AG20443 (cell line): Measurements from ENCODE around the gene DAGLA.
"Not testable (repeated sequence)": the region's sequence is repeated elsewhere in the genome, so short reads cannot be mapped to it uniquely, and the experiment has no call there.

Experiments
- DNase-seq: peaks from one replicate; pipeline ENCODE4 v3.0.0; 2012; ENCODE audit warnings: low spot score, mixed read lengths

Gene DAGLA, protein sequence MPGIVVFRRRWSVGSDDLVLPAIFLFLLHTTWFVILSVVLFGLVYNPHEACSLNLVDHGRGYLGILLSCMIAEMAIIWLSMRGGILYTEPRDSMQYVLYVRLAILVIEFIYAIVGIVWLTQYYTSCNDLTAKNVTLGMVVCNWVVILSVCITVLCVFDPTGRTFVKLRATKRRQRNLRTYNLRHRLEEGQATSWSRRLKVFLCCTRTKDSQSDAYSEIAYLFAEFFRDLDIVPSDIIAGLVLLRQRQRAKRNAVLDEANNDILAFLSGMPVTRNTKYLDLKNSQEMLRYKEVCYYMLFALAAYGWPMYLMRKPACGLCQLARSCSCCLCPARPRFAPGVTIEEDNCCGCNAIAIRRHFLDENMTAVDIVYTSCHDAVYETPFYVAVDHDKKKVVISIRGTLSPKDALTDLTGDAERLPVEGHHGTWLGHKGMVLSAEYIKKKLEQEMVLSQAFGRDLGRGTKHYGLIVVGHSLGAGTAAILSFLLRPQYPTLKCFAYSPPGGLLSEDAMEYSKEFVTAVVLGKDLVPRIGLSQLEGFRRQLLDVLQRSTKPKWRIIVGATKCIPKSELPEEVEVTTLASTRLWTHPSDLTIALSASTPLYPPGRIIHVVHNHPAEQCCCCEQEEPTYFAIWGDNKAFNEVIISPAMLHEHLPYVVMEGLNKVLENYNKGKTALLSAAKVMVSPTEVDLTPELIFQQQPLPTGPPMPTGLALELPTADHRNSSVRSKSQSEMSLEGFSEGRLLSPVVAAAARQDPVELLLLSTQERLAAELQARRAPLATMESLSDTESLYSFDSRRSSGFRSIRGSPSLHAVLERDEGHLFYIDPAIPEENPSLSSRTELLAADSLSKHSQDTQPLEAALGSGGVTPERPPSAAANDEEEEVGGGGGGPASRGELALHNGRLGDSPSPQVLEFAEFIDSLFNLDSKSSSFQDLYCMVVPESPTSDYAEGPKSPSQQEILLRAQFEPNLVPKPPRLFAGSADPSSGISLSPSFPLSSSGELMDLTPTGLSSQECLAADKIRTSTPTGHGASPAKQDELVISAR

DNA sequence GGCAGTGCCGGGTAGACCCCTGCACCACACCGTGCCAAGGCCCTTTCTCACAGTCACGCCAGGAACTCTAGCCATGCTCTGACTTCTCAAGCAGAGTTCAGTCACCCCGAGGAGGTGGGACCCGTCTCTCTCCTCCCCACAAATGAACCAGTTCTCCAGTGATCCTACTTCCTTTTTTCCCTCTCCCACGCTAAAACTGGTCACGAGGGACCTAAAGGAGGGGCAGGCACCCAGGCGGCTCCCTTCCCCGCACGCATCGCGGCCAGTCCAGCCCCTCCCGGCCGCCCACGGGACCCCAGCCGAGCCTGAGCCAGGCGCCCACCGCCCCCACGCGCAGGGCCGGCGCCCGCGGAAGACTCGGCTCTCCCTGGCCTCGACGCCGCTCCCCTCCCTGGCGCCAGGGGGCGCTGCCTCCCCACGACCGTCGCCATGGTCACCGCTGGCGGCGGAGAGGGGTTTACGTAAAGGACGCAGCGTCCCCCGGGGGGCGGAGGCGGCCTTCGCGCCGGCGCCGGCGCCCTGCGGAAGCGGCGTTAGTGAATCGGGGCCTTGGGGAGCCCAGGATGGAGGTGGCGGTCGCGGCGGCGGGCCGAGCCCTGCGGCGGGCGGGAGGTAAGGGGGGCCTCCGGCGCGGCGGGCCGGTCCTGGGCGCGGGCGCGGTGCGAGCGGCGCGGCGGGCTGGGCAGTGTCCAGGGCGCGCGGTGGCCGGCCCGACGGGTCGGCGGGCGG lies at the start of gene DAGLA:
TSS of gene DAGLA (plus strand) at position 499 of the 729 bp plus-strand sequence. CDS start 39,765 bp downstream, outside the sequence.
- DNase-seq = peak; percentile 97

DNA sequence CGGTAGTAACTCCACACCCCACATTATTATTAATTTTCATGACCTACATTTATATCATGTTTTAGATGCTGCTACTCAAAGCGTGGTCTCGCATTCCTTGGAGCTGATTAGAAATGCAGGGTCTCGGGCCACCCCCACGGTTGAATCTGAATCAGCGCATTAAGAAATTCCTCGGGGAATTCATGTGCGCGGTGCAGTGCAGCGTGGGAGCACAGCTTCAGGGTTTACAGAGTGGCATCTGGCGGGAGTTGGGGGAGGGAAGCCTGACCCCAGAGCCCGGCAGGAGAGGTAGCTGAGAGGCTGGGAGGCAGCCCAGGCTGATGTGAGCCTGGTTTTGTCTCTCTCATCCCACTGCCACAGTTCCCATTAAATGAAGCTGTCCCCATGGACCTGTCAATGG lies 48.1 kb upstream of the DAGLA start:
- DNase-seq = no peak

DNA sequence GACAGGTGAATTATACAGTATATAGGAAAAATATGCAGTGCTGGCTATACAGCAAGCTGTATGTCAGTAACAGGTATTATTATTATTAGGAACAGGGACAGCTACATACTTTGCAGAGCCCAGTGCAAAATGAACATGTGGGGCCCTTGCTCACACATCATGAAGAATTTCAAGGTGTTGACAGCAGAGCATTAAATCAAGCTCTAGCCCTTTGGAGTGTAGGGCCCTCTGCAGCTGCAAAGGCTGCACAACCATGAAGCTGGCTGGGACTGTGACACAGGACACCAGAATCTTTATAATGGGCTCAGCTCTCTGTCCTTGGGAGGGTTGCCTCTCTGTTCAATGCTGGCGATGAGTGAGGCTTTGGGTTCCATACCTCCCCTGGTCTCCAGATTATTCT lies 44.9 kb upstream of the DAGLA start:
- no peak for DNase-seq

DNA sequence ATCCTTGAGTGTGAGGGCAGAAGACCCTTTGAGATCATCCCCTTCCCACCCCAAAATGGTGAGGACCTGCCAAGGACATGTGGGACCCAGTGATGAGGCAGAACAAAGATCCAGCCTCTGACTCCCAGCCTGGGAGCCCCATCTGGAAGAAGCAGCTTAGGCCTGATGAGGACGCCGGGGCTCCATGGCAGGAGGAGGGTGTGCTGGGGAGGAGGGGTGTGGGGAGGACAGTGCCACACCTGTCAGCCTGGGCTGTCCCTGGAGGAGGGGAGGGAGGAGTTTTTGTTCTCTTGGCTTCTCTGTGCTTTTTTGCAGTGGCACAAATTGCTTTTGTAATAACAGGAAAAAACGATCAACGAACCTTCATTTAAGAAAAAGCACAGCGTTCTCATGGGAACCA lies 44.4 kb upstream of the DAGLA start:
- no peak for DNase-seq

DNA sequence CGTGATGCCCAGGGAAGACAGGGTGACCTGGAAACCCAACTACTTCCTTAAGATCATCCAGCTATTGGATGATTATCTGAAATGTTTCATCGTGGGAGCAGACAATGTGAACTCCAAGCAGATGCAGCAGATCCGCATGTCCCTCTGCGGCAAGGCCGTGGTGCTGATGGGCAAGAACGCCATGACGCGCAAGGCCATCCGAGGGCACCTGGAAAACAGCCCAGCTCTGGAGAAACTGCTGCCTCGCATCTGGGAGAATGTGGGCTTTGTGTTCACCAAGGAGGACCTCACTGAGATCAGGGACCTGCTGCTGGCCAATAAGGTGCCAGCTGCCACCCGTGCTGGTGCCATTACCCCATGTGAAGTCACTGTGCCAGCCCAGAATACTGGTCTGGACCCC lies 43.5 kb upstream of the DAGLA start:
- DNase-seq = no peak

DNA sequence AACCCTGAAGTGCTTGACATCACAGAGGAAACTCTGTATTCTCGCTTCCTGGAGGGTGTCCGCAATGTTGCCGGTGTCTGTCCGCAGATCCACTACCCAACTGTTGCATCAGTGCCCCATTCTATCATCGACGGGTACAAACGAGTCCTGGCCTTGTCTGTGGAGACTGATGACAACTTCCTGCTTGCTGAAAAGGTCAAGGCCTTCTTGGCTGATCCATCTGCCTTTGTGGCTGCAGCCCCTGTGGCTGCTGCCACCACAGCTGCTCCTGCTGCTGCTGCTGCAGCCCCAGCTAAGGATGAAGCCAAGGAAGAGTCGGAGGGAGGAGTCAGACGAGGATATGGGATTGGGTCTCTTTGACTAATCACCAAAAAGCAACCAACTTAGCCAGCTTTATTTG lies 42.9 kb upstream of the DAGLA start:
- DNase-seq = no peak

DNA sequence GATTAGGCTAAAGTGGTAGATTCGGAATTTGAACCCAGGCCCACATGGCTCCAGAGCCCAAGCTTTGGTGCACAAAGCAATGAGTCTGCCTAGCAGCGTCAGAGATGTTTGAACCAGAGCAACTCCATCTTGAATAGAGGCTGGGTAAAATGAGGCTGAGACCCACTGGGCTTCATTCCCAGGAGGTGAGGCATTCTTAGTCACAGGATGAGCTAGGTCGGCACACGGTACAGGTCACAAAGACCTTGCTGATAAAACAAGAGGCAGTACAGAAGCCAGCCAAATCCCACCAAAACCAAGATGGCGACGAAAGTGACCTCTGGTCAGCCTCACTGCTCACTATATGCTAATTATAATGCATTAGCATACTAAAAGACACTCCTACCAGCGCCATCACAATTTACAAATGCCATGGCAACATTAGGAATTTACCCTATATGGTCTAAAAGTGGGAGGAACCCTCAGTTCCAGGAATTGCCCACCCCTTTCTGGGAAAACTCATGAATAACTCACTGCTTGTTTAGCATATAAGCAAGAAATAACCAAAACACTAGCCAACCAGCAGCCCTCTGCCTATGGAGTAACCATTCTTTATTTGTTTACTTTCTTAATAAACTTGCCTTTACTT lies 40.3 kb upstream of the DAGLA start:
- DNase-seq = no peak

DNA sequence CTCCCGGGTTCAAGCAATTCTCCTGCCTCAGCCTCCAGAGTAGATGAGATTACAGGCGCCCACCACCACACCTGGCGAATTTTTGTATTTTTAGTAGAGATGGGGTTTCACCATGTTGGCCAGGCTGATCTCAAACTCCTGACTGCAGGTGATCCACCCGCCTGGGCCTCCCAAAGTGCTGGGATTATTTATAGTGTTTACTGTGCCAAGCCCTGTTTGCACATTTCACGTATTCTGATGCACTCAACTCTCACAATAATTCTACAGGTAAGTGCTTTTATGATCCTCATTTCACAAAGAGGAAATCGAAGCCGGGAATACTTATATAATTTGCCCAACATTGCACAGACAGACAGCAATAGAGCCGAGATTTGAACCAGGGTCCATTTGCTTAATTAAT lies 38.0 kb upstream of the DAGLA start:
- DNase-seq = no peak

DNA sequence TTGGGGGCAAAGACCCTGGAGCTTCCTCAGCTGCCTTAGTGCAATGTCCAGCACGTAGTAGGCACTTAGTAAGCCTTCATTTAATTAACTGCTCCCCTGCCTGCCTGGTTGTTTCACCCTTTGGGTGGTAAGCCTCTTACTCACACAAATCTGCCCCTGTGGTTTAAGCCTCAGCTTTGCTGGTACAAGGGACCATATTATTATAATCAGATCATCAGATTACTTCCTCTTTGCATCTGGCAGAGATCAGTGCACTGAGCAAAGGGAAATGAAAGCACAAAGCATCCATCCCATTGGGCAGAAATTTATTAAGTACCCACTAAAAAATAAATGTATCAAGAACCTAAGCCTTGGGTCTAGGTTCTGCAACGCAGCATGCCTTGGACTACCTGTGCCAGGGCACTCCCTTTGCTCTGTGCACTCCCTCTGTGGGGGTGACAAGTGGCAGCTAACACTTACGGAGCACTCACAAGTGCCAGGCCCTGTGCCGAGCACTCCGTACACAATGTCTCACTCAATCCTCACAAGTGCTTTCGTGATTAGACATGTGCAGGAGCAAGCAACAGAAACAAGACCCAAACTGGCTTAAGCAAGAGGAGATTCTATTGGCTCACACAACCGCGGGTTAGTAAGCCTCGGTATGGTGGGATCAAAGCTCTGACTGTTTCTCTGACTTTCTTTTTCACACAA lies 34.9 kb upstream of the DAGLA start:
- DNase-seq = no peak

DNA sequence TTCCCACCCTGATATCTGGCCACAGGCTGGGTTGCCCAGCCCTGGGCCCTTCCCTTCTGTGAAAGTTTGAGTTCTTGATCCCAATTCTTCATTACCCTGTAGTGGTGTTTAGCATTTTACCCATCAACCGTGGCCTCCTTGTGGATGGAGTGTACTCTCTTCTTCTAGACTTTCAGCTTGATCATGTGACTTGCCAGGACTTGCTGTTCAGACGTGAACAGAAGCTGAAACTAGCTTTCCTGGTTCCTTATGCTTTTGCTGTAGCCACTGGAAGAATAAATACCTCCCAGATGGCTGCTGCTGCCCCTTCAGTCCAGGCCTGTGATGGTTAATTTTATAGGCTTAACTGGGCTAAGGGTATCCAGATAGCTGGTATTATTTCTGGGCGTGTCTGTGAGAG lies 32.7 kb upstream of the DAGLA start:
- no peak for DNase-seq

DNA sequence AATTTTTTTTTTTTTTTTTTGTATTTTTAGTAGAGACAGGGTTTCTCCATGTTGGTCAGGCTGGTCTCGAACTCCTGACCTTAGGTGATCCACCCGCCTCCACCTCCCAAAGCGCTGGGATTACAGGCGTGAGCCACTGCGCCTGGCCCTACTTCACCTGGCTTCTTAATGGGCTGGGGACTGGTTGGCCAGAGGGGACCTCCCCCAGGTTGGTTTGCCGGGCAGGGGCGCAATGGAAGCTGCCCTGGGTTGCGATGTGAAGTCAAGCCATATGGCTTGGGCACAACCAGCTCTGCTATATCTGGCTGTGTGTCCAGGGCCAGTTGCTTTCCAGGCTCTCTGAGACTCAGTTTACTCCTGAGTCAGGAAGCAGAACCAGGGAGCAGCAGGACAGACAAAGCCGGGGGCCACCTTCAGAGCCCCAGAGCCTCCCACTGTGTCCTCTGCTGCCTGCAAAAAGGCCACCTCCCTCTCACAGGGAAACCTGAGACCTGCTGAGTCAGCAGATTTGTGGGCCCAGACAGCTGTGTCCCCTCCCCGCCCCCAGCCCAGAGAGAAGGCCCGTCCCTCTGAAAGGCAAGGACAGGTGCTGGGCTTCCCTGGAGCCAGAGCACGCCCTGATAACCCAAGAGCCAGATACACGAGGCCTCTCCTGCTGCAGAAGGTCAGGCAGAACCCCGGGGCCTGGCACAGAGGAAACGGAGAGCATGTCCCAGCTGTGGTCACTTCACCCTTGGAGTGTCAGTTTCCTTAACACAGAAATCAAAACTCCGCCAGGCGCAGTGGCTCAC lies 29.2 kb upstream of the DAGLA start:
- no peak for DNase-seq

DNA sequence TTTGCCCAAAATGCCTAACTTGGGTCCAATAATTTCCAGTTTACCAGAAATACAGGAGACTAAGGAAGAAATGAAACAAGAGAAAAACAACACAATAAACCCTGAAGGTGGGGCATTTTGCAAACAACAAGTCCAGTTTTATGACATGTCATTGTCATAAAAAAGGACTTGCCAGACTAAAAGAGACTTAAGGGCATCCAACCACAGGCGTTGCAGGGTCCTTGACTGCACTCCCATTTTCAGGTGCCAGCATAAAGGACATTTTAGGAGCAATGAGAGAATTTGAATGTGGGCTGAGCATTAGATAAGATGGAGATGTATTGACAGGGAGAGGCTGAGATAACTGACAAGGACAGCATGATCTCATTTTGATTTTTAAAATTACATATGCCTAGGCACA lies 28.1 kb upstream of the DAGLA start:
- DNase-seq = no peak

DNA sequence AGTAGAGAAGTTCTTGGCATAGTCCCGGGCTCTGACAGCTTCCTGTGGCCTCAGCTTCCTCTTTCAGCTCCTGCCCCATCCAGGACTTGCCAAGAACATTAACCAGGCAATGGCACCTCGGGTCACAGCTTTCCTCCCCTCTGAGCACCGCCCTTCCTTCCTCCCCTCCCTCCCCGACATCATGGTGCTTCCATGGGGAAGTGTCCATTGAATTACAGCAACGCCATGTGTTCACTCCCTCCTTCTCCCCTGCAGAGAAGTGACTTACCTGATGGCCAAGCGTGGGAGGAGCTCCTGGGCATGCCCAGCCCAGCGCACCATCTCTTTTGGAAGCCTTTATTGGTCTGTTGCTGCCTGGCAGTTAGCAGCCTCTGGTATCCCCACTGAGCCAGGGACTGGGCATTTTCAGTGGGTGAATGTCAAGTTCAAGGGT lies 25.8 kb upstream of the DAGLA start:
- DNase-seq = no peak

DNA sequence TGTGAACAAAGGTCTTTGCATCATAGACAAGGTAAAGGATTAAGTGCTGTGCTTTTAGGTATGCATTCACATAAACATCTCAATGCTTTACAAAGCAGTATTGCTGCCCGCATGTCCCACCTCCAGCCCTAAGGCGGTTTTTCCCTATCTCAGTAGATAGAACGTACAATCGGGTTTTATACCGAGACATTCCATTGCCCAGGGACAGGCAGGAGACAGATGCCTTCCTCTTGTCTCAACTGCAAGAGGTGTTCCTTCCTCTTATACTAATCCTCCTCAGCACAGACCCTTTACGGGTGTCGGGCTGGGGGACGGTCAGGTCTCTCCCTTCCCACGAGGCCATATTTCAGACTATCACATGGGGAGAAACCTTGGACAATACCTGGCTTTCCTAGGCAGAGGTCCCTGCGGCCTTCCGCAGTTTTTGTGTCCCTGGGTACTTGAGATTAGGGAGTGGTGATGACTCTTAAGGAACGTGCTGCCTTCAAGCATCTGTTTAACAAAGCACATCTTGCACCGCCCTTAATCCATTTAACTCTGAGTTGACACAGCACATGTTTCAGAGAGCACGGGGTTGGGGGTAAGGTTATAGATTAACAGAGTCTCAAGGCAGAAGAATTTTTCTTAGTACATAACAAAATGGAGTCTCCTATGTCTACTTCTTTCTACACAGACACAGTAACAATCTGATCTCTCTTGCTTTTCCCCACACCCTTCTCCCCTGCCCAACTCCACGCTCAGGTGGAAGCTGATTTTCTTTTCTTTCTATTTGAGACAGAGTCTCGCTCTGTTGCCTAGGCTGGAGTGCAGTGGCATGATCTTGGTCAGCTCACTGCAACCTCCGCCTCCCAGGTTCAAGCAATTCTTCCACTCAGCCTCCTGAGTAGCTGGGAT lies 24.7 kb upstream of the DAGLA start:
- not testable (repeated sequence) for DNase-seq

DNA sequence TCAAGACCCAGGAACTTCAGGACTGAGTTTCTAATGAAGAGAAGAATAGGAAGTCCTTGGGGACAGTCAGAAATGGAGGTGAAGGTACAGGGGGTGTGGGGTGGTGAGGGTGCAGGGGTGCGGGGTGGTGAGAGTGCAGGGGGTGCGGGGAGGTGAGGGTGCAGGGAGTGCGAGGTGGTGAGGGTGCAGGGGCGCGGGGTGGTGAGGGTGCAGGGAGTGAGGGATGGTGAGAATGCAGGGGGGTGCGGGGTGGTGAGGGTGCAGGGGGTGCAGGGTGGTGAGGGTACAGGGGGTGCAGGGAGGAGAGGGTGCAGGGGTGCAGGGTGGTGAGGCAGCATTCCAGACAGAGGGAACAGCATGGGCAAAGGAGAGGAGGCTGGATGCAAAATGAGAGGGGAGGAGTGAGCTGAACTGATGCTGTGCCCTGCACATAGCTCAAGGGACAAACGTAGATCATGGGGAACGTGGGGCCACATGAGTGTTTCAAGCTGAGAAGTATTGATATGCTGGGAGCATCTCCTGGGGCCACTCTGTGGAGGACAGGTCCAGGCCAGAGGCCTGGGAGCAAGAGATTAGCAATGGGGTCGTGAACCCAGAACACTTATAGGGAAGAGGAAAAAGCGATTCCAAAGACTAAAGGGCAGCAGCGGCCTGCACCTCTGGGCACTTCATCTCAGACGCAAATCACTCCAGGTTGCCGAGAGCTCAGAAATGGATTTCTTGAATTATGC lies 23.7 kb upstream of the DAGLA start:
- DNase-seq = no peak

DNA sequence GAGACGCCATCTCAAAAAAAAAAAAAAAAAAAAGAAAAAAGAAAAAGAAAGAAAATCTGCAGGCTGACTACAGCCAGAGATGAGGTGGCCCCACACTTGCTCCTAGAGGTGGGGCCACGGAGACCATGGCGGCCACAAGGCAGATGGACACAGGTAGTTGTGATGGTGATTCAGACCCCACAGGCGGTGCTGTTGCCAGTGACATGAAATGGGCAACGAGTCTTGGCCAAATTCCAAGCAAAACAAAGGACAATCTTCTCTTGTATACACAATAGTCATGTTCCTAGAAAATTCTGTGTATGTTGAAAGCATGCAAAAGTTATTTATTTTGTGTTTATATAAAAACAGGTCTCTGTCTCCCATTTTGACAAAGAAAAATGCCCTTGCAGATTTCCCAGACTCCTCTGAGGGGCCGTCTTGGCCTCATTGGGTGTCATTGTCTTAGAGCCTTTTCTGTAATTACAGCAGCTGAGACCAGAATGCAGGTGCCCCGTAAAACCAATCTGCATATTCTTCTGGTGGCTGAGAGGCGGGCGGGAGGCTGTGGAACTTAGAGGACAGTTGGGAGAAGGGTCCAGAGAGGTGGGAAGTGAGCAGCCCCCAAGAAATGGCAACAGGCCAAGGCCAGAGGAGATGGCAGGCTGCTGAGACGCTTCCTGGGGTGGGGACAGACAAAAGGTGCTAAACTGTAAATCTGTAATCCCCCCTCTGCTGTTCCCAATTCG lies 22.5 kb upstream of the DAGLA start:
- DNase-seq = no peak

DNA sequence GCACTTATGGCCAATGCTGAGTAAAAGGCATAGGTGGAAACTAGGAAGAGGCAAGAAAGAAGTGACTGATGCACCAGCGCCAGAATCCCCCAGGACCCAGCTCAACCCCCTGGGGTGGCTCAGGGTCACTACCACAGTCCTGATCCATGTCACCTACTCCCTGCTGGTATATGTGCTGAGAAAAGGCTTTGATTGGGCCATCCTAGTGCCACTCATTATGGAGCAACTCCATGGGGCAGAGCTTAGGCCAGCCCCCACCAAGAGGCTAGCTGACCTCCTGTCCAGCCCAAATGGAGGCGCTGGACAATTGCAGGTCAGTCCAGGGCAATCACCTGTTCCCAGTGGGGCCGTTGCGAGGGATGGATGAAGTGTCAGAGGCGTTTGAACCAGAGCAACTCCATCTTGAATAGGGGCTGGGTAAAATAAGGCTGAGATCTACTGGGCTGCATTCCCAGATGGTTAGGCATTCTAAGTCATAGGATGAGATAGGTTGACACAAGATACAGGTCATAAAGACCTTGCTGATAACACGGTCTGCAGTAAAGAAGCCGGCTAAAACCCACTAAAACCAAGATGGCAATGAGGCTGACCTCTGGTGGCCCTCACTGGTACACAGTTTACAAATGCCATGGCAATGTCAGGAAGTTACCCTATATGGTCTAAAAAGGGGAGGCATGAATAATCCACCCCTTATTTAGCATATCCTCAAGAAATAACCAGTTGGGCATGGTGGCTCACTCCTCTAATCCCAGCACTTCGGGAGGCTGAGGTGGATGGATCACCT lies 20.6 kb upstream of the DAGLA start:
- no peak for DNase-seq
